HUDEP-2 (cell line): ENCODE data around the gene GPR25.

Source experiments
- DNase-seq, 76 experiments: peaks; one replicate each; lab custom pipeline; 2025; ENCODE audit not compliant: unreplicated experiment in 76 of 76; lab: John Stamatoyannopoulos, UW

Gene GPR25

GRCh38 chr1:200872446-200873115 is at the start of gene GPR25:
GPR25 (plus strand) TSS chr1:200872981; CDS start chr1:200873038, 57 bp downstream.
- no peak for DNase-seq

- no peak for DNase-seq
Observed at GRCh38 chr1:200831091-200831490, 41.7 kb upstream of the GPR25 start.

GRCh38 chr1:200834383-200834782 is 38.4 kb upstream of the GPR25 start:
- DNase-seq = no peak

GRCh38 chr1:200836213-200836612 is 36.6 kb upstream of the GPR25 start:
- DNase-seq = no peak

GRCh38 chr1:200837931-200838571 is 34.7 kb upstream of the GPR25 start:
- no peak for DNase-seq

GRCh38 chr1:200838676-200839445 is 33.9 kb upstream of the GPR25 start:
- no peak for DNase-seq

GRCh38 chr1:200845360-200845759 is 27.4 kb upstream of the GPR25 start:
- no peak for DNase-seq

- no peak for DNase-seq
Observed at GRCh38 chr1:200846398-200846797, 26.4 kb upstream of the GPR25 start.

- DNase-seq = no peak
Observed at GRCh38 chr1:200849430-200849829, 23.4 kb upstream of the GPR25 start.

- DNase-seq = no peak
Observed at GRCh38 chr1:200850554-200850953, 22.2 kb upstream of the GPR25 start.

- DNase-seq = no peak
Observed at GRCh38 chr1:200856716-200857357, 15.9 kb upstream of the GPR25 start.

GRCh38 chr1:200857804-200858203 is 15.0 kb upstream of the GPR25 start:
- no peak for DNase-seq

- no peak for DNase-seq
Observed at GRCh38 chr1:200861937-200862647, 10.7 kb upstream of the GPR25 start.

- no peak for DNase-seq
Observed at GRCh38 chr1:200862713-200863415, 9.9 kb upstream of the GPR25 start.

GRCh38 chr1:200866116-200866515 is 6.7 kb upstream of the GPR25 start:
- DNase-seq = no peak

GRCh38 chr1:200866521-200866920 is 6.3 kb upstream of the GPR25 start:
- DNase-seq = no peak

- no peak for DNase-seq
Observed at GRCh38 chr1:200867018-200867811, 5.6 kb upstream of the GPR25 start.

GRCh38 chr1:200869376-200869752 is 3.4 kb upstream of the GPR25 start:
- no peak for DNase-seq

GRCh38 chr1:200869753-200870391 is 2.9 kb upstream of the GPR25 start:
- no peak for DNase-seq
